HCT116 (cell line): ENCODE data around the gene ZXDC. TPM values are rescaled to one million over a fixed set of nuclear protein-coding genes. Genes with fewer than 3 reads are reported as not detected.

Source experiments
- ATAC-seq: fragments of 200-7000 bp; cut with Tn5 transposase; 2 replicates; pipeline ENCODE4 v1.9.1; 2020; ENCODE audit warnings: mild to moderate bottlenecking, moderate library complexity
- BruUV-seq: library from RNA; stranded (reverse); fragments of 400-500 nt; replicated peaks from 2 replicates; lab custom pipeline; 2021; lab: Mats Ljungman, UMichigan
- CTCF ChIA-PET: fragments of 300-600 bp; sonication (Branson Sonifier 250); formaldehyde crosslinking; loops from one replicate; lab custom pipeline; 2021; ENCODE audit warnings: antibody characterized with exemption; lab: Charles Lee
- POLR2A ChIA-PET: fragments of 300-600, 350-600 bp; sonication (Branson Sonifier 250); formaldehyde crosslinking; loops from one replicate; lab custom pipeline; 2021; ENCODE audit warnings: antibody characterized with exemption; lab: Charles Lee
- RAD21 ChIA-PET, 2 experiments: fragments of 300-600 bp; sonication (Branson Sonifier 250); formaldehyde crosslinking; loops; one replicate each; lab custom pipeline; 2023; ENCODE audit warnings: low total read pairs in 2 of 2; ENCODE audit not compliant: uncharacterized antibody in 2 of 2, unreplicated experiment in 2 of 2, low non-redundant PET in 1 of 2; lab: Charles Lee
- DNase-seq: peaks from one replicate; pipeline ENCODE4 v3.0.0-alpha.2; 2010; ENCODE audit warnings: low read depth, low spot score
- H2AFZ ChIP-seq: fragments of 200-600 bp; shearing (Covaris generic), sonication (generic); 2 replicates; pipeline ENCODE4 v1.6.1; 2017; ENCODE audit warnings: low read depth, mixed run types, mixed read lengths, antibody characterized with exemption, low read length; ENCODE audit not compliant: poor library complexity, severe bottlenecking
- H3K27ac ChIP-seq: 2 replicates; pipeline ENCODE4 v1.5.1; 2012; ENCODE audit warnings: low read depth, low read length
- H3K27me3 ChIP-seq: fragments of 200-600 bp; sonication (generic); 2 replicates; pipeline ENCODE4 v1.6.1; 2016; ENCODE audit warnings: mixed run types, low read length, mixed read lengths; ENCODE audit not compliant: insufficient read depth
- H3K36me3 ChIP-seq, 2 experiments: fragments of 200-500 bp in 1 of 2; fragments of 200-600 bp in 1 of 2; sonication (Bioruptor generic) in 1 of 2; sonication (generic) in 1 of 2; 2 replicates each; pipeline versions ENCODE4 v1.5.1 to v1.6.1; 2014 to 2016; ENCODE audit warnings: low read length in 2 of 2, inconsistent platforms in 1 of 2, mixed read lengths in 1 of 2, mixed run types in 1 of 2; ENCODE audit not compliant: insufficient read depth in 2 of 2, control insufficient read depth in 1 of 2
- H3K4me1 ChIP-seq, 2 experiments: fragments of 200-600 bp in 1 of 2; sonication (generic) in 1 of 2; 2 replicates each; pipeline versions ENCODE4 v1.5.1 to v1.6.1; 2012 to 2017; ENCODE audit warnings: low read length in 2 of 2, inconsistent platforms in 1 of 2, mild to moderate bottlenecking in 1 of 2, mixed read lengths in 1 of 2, mixed run types in 1 of 2, moderate library complexity in 1 of 2; ENCODE audit not compliant: insufficient read depth in 2 of 2, control insufficient read depth in 1 of 2
- H3K4me2 ChIP-seq: fragments of 200-600 bp; sonication (generic); 2 replicates; pipeline ENCODE4 v1.6.1; 2017; ENCODE audit warnings: mixed run types, low read length, mixed read lengths
- H3K4me3 ChIP-seq, 2 experiments: fragments of 200-600 bp in 1 of 2; sonication (generic) in 1 of 2; replicated peaks in 1 of 2; 2 replicates each; pipeline ENCODE4 v1.5.1; 2011 to 2016; ENCODE audit warnings: low read length in 2 of 2, control low read depth in 1 of 2, low read depth in 1 of 2, mild to moderate bottlenecking in 1 of 2, mixed read lengths in 1 of 2, mixed run types in 1 of 2
- H3K79me2 ChIP-seq: fragments of 200-600 bp; sonication (generic); 2 replicates; pipeline ENCODE4 v1.6.1; 2017; ENCODE audit warnings: mild to moderate bottlenecking, mixed run types, low read length, moderate library complexity, mixed read lengths; ENCODE audit not compliant: insufficient read depth
- H3K9ac ChIP-seq: fragments of 200-600 bp; sonication (generic); 2 replicates; pipeline ENCODE4 v1.6.1; 2016; ENCODE audit warnings: low read length, mixed read lengths
- H3K9me2 ChIP-seq: fragments of 200-600 bp; sonication (generic), shearing (Covaris generic); 2 replicates; pipeline ENCODE4 v1.6.1; 2017; ENCODE audit warnings: mixed run types, mild to moderate bottlenecking, moderate library complexity; ENCODE audit not compliant: insufficient read depth
- H3K9me3 ChIP-seq, 2 experiments: fragments of 200-500 bp in 1 of 2; fragments of 200-600 bp in 1 of 2; sonication (Bioruptor generic) in 1 of 2; sonication (generic) in 1 of 2; 2 replicates each; pipeline ENCODE4 v1.6.1; 2014 to 2017; ENCODE audit warnings: low read length in 2 of 2, mixed read lengths in 2 of 2, inconsistent platforms in 1 of 2, low read depth in 1 of 2, mild to moderate bottlenecking in 1 of 2, mixed run types in 1 of 2, moderate library complexity in 1 of 2; ENCODE audit not compliant: control insufficient read depth in 1 of 2, insufficient read depth in 1 of 2
- H4K20me1 ChIP-seq: fragments of 200-600 bp; sonication (generic), shearing (Covaris generic); 2 replicates; pipeline ENCODE4 v1.6.1; 2017; ENCODE audit warnings: mixed run types, mild to moderate bottlenecking, moderate library complexity; ENCODE audit not compliant: insufficient read depth
- CTCF ChIP-seq, 3 experiments: fragments of 200-600 bp in 1 of 3; sonication (generic) in 1 of 3; IDR thresholded peaks in 2 of 3; conservative IDR thresholded peaks in 1 of 3; 2 replicates each; pipeline ENCODE4 v1.5.1; 2012 to 2017; ENCODE audit warnings: low read depth in 2 of 3, low read length in 2 of 3, antibody characterized with exemption in 1 of 3, borderline replicate concordance in 1 of 3, control low read depth in 1 of 3, mild to moderate bottlenecking in 1 of 3, mixed read lengths in 1 of 3, mixed run types in 1 of 3, moderate library complexity in 1 of 3; ENCODE audit not compliant: insufficient read depth in 1 of 3
- EGR1 ChIP-seq: IDR thresholded peaks from 2 replicates; pipeline ENCODE4 v1.6.1; 2012; ENCODE audit warnings: low read depth
- ELF1 ChIP-seq: IDR thresholded peaks from 2 replicates; pipeline ENCODE4 v1.6.1; 2012; ENCODE audit warnings: low read depth, borderline replicate concordance
- EZH2phosphoT487 ChIP-seq: fragments of 200-600 bp; IDR thresholded peaks from 2 replicates; pipeline ENCODE4 v1.6.1; 2018; ENCODE audit warnings: antibody characterized with exemption, borderline replicate concordance
- POLR2AphosphoS5 ChIP-seq: IDR thresholded peaks from 2 replicates; pipeline ENCODE4 v1.6.1; 2011; ENCODE audit warnings: mild to moderate bottlenecking, low read depth, low read length, moderate library complexity
- SRF ChIP-seq: IDR thresholded peaks from 2 replicates; pipeline ENCODE4 v1.6.1; 2012; ENCODE audit warnings: low read depth
- ZBTB33 ChIP-seq: IDR thresholded peaks from 2 replicates; pipeline ENCODE4 v1.6.1; 2011; ENCODE audit warnings: mild to moderate bottlenecking, low read length, moderate library complexity; ENCODE audit not compliant: insufficient replicate concordance; ENCODE audit errors: extremely low read depth
- intact Hi-C: fragments of 100-400 bp; cut with micrococcal nuclease; formaldehyde crosslinking; loops from 2 replicates; pipeline ENCODE4 v1.10.0; 2022
- total RNA-seq: library from RNA; stranded (reverse); gene quantifications from one replicate; pipeline ENCODE4 v1.2.1, GENCODE V29; 2021; ENCODE audit not compliant: unreplicated experiment
- TF ChIP-seq, protein P1 (sequence below): IDR thresholded peaks from 2 replicates; pipeline ENCODE4 v1.6.1; 2012; ENCODE audit warnings: low read depth

ZXDC gene
- total RNA-seq, 1 experiment from 2014 or later: 29.9 TPM

DNA sequence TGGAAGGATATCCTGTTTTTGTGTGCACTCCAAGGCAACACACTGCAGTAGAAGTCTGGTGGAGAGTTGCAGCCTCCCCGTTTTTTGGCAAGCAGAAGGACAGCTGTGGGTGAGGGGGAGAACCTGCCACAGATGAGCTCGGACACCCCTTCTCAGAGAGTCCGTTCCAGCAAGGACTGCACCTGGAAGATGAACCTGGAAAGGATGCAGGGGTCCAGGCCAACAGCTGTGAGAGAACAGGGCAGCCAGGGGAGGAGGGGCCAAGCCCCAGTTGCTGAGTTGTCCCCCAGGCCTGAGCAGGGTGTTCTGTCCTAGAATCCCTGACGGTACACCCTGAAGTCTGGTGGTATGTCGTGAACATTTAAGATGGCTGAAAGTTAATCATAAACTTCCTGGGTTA is 30.2 kb downstream of the ZXDC start:
- Histone ChIP-seq H3K4me3 (no peak overlapping the region), H2AFZ (no peak overlapping the region), H3K9me3 (no peaks in the 10 kb centered on the region), H3K36me3 (peaks cover 0 to 5% of the 10 kb centered on the region in 2 experiments; a peak in 1 of 4 replicates), H3K79me2 (no peaks in the 10 kb centered on the region), H4K20me1 (no peaks in the 10 kb centered on the region), H3K9me2 (no peaks in the 10 kb centered on the region), H3K27me3 (no peaks in the 10 kb centered on the region), H3K9ac (no peak overlapping the region), H3K4me1 (no peaks in the 10 kb centered on the region), H3K4me2 (no peak overlapping the region), H3K27ac (no peak overlapping the region)
- TF ChIP-seq EZH2phosphoT487: no peak
- TF ChIP-seq SRF: no peak
- TF ChIP-seq, protein P1, sequence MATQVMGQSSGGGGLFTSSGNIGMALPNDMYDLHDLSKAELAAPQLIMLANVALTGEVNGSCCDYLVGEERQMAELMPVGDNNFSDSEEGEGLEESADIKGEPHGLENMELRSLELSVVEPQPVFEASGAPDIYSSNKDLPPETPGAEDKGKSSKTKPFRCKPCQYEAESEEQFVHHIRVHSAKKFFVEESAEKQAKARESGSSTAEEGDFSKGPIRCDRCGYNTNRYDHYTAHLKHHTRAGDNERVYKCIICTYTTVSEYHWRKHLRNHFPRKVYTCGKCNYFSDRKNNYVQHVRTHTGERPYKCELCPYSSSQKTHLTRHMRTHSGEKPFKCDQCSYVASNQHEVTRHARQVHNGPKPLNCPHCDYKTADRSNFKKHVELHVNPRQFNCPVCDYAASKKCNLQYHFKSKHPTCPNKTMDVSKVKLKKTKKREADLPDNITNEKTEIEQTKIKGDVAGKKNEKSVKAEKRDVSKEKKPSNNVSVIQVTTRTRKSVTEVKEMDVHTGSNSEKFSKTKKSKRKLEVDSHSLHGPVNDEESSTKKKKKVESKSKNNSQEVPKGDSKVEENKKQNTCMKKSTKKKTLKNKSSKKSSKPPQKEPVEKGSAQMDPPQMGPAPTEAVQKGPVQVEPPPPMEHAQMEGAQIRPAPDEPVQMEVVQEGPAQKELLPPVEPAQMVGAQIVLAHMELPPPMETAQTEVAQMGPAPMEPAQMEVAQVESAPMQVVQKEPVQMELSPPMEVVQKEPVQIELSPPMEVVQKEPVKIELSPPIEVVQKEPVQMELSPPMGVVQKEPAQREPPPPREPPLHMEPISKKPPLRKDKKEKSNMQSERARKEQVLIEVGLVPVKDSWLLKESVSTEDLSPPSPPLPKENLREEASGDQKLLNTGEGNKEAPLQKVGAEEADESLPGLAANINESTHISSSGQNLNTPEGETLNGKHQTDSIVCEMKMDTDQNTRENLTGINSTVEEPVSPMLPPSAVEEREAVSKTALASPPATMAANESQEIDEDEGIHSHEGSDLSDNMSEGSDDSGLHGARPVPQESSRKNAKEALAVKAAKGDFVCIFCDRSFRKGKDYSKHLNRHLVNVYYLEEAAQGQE: no peak
- no peak for TF ChIP-seq ELF1
- TF ChIP-seq EGR1: no peak
- no peak for TF ChIP-seq ZBTB33
- no peak for TF ChIP-seq CTCF (IDR thresholded peaks at IDR 0.05 in 2 of 3, conservative IDR thresholded peaks at IDR 0.05 in 1 of 3; ENCODE audit: borderline replicate concordance in 1 of 3, insufficient read depth in 1 of 3, low read depth in 2 of 3, low read length in 2 of 3)
- TF ChIP-seq POLR2AphosphoS5: no peak
- intact Hi-C loops: no loop called here
- ChIA-PET CTCF (no interaction called here), RAD21 (no interaction called here), POLR2A (no interaction called here)
- DNase-seq (no peak), ATAC-seq (no peak)
- no TSS peak for BruUV-seq
